ENCODE results near the gene UNC93B1.

UNC93B1 gene

DNA sequence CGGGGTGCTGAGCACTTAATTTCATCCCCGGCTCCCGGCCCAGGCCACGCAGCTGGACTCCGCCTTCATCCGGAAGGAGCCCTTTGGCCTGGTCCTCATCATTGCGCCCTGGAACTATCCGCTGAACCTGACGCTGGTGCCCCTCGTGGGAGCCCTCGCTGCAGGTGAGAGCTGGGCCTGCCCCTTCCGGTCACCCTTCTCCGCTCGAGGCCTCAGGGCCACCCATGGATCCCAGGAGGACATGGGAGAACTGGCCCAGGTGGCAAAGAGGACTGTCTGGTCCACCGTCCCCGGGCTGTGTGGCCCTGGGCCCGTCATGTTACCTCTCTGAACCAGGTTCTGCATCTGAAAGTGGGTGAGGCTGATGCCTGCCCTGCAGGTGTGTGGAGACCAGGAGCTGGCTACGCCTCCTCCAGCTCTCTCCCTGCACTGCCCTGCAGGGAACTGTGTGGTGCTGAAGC is 14.9 kb upstream of the UNC93B1 start:
- H3K4me1 ChIP-seq (ENCODE audit: control insufficient read depth, insufficient read depth, low read length, poor library complexity, severe bottlenecking) = peaks cover 9% of the 10 kb centered on the region
- H3K4me3 ChIP-seq (ENCODE audit: extremely low read depth, insufficient read depth, low read length, poor library complexity, severe bottlenecking) = no peak overlapping the region
- H3K9me3 ChIP-seq (ENCODE audit: control insufficient read depth, low read length) = no peaks in the 10 kb centered on the region
- no peak overlapping the region for H3K27ac ChIP-seq (ENCODE audit: low read depth, low read length, severe bottlenecking)
- WGBS, 2 experiments (ENCODE audit: insufficient coverage in 2 of 2) = 93 to 97% methylated on average over 16 to 17 of the region's 18 CpGs
- no peaks in the 10 kb centered on the region for H3K36me3 ChIP-seq (ENCODE audit: control insufficient read depth, insufficient read depth, low read length)

- H3K4me1 ChIP-seq (ENCODE audit: control insufficient read depth, insufficient read depth, low read length, poor library complexity, severe bottlenecking) = peaks cover 9% of the 10 kb centered on the region
- H3K4me3 ChIP-seq (ENCODE audit: extremely low read depth, insufficient read depth, low read length, poor library complexity, severe bottlenecking) = no peak overlapping the region
- 87 to 93% methylated on average over 21 to 26 of the region's 27 CpGs for WGBS, 2 experiments (ENCODE audit: insufficient coverage in 2 of 2)
- H3K36me3 ChIP-seq (ENCODE audit: control insufficient read depth, insufficient read depth, low read length) = no peaks in the 10 kb centered on the region
- H3K9me3 ChIP-seq (ENCODE audit: control insufficient read depth, low read length) = no peaks in the 10 kb centered on the region
- H3K27ac ChIP-seq (ENCODE audit: low read depth, low read length, severe bottlenecking) = no peak overlapping the region
These were observed 14.3 kb upstream of the UNC93B1 start for GRCh38 chr11:68017980-68018729.

GRCh38 chr11:68016904-68017817 is 13.3 kb upstream of the UNC93B1 start:
- H3K9me3 ChIP-seq (ENCODE audit: control insufficient read depth, low read length) = no peaks in the 10 kb centered on the region
- peaks cover 18% of the 10 kb centered on the region for H3K4me1 ChIP-seq (ENCODE audit: control insufficient read depth, insufficient read depth, low read length, poor library complexity, severe bottlenecking)
- WGBS, 2 experiments (ENCODE audit: insufficient coverage in 2 of 2) = 76 to 85% methylated on average over 15 to 16 of the region's 16 CpGs
- H3K4me3 ChIP-seq (ENCODE audit: extremely low read depth, insufficient read depth, low read length, poor library complexity, severe bottlenecking) = no peak overlapping the region
- H3K36me3 ChIP-seq (ENCODE audit: control insufficient read depth, insufficient read depth, low read length) = no peaks in the 10 kb centered on the region
- no peak overlapping the region for H3K27ac ChIP-seq (ENCODE audit: low read depth, low read length, severe bottlenecking)

- H3K27ac ChIP-seq (ENCODE audit: low read depth, low read length, severe bottlenecking) = no peak overlapping the region
- no peaks in the 10 kb centered on the region for H3K36me3 ChIP-seq (ENCODE audit: control insufficient read depth, insufficient read depth, low read length)
- WGBS, 2 experiments (ENCODE audit: insufficient coverage in 2 of 2) = 77 to 84% methylated on average over 12 to 13 of the region's 13 CpGs
- peaks cover 20% of the 10 kb centered on the region for H3K4me1 ChIP-seq (ENCODE audit: control insufficient read depth, insufficient read depth, low read length, poor library complexity, severe bottlenecking)
- no peak overlapping the region for H3K4me3 ChIP-seq (ENCODE audit: extremely low read depth, insufficient read depth, low read length, poor library complexity, severe bottlenecking)
- no peaks in the 10 kb centered on the region for H3K9me3 ChIP-seq (ENCODE audit: control insufficient read depth, low read length)
These were observed 12.4 kb upstream of the UNC93B1 start for GRCh38 chr11:68016161-68016903.

GRCh38 chr11:68015467-68015866 is 11.6 kb upstream of the UNC93B1 start:
- Histone ChIP-seq H3K27ac (ENCODE audit: low read depth, low read length, severe bottlenecking) (no peak overlapping the region), H3K4me1 (ENCODE audit: control insufficient read depth, insufficient read depth, low read length, poor library complexity, severe bottlenecking) (peaks cover 20% of the 10 kb centered on the region), H3K4me3 (ENCODE audit: extremely low read depth, insufficient read depth, low read length, poor library complexity, severe bottlenecking) (no peak overlapping the region), H3K9me3 (ENCODE audit: control insufficient read depth, low read length) (no peaks in the 10 kb centered on the region), H3K36me3 (ENCODE audit: control insufficient read depth, insufficient read depth, low read length) (no peaks in the 10 kb centered on the region)
- 94 to 96% methylated on average over 4 to 6 of the region's 8 CpGs for WGBS, 2 experiments (ENCODE audit: insufficient coverage in 2 of 2)

DNA sequence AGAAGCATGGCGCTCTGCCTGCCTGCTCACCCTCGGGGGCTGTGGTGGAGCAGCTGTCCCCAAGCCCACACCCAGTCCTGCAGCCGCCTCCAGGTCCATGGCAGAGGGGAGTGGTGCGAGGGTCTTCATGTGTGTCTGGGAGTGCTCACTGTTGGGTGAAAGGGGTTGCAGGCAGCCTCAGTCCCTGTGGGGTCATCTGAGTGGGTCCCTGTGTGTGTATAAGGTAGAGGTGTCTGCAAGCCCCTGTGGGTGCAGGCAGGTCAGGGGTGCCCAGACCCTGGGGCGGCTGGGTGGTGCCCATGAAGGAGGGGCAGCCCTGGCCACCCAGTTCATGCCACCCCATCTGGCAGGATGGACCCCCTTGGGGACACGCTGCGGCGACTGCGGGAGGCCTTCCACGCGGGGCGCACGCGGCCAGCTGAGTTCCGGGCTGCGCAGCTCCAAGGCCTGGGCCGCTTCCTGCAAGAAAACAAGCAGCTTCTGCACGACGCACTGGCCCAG is 11.1 kb upstream of the UNC93B1 start:
- no peaks in the 10 kb centered on the region for H3K9me3 ChIP-seq (ENCODE audit: control insufficient read depth, low read length)
- H3K36me3 ChIP-seq (ENCODE audit: control insufficient read depth, insufficient read depth, low read length) = no peaks in the 10 kb centered on the region
- no peak overlapping the region for H3K4me3 ChIP-seq (ENCODE audit: extremely low read depth, insufficient read depth, low read length, poor library complexity, severe bottlenecking)
- H3K27ac ChIP-seq (ENCODE audit: low read depth, low read length, severe bottlenecking) = no peak overlapping the region
- WGBS, 2 experiments (ENCODE audit: insufficient coverage in 2 of 2) = 91 to 96% methylated on average over 9 to 16 of the region's 19 CpGs
- peaks cover 21% of the 10 kb centered on the region for H3K4me1 ChIP-seq (ENCODE audit: control insufficient read depth, insufficient read depth, low read length, poor library complexity, severe bottlenecking)

DNA sequence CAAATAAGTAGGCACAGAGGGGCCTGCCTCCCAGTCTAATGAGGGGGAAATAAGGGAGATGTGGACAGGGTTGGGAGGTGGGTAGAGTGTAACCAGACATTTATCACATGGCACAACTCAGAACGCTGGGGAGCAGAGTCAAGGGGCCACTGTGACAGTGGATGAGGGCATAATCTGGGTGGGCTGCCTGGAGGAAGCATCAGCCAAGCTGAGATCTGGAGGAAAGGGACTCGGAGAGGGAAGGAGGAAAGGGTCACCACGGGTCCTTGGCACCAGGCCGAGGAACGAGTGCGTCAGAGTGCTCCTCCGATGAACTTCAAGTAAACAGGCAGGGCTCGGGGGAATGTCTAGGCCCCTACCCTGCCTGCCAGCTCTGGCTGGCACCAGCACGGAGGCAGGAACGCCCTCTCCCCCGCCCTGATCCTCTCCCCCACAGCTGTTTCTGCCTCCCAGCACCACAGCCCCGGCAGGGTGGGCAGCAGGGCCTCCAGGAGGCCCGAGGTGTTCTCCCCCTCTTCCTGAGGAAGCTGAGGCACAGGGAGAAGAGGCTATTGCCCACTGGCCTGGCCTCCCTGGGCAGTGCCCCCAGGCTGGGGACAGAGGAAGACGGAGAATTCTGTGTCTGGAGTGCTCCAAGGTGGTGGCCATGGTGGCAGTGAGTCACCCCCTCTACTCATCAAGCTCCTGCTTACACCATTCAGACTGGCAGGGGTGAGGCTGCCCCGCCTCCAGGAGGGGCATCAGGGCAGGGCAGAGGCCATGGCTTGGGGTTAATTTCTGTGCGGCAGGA is 10.5 kb upstream of the UNC93B1 start:
- Histone ChIP-seq H3K9me3 (ENCODE audit: control insufficient read depth, low read length) (peaks cover 2% of the 10 kb centered on the region), H3K36me3 (ENCODE audit: control insufficient read depth, insufficient read depth, low read length) (no peaks in the 10 kb centered on the region), H3K4me1 (ENCODE audit: control insufficient read depth, insufficient read depth, low read length, poor library complexity, severe bottlenecking) (peaks cover 21% of the 10 kb centered on the region), H3K4me3 (ENCODE audit: extremely low read depth, insufficient read depth, low read length, poor library complexity, severe bottlenecking) (no peak overlapping the region), H3K27ac (ENCODE audit: low read depth, low read length, severe bottlenecking) (no peak overlapping the region)
- 88 to 89% methylated on average over 12 to 13 of the region's 16 CpGs for WGBS, 2 experiments (ENCODE audit: insufficient coverage in 2 of 2)

DNA sequence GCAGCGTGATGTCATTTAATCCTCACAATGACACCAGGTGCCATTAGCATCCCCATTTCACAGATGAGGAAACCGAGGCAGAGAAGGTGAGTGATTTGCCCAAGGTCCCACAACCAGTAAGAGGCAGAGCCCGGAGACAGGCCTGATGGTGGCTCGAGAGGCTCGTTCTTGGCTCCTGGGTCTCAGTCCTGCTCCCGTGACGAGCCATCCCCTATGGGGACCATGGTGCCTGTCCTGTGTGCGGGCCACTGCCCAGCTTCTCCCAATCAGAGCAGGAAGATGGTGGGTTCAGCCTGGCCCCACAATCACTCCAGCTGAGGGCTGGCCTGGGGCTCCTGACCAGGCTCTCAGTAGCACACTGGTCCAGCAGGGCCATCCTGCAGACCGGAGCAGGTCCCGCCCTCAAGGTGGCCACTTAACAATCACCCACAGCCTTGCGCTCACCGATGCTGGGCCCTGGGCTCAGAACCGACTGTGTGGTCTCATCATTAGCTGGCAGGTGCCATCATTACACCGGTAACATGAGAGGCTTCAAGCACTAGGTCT is 9.8 kb upstream of the UNC93B1 start:
- Histone ChIP-seq H3K27ac (ENCODE audit: low read depth, low read length, severe bottlenecking) (peak overlapping the region; percentile 45), H3K9me3 (ENCODE audit: control insufficient read depth, low read length) (peaks cover 6% of the 10 kb centered on the region), H3K36me3 (ENCODE audit: control insufficient read depth, insufficient read depth, low read length) (no peaks in the 10 kb centered on the region), H3K4me3 (ENCODE audit: extremely low read depth, insufficient read depth, low read length, poor library complexity, severe bottlenecking) (no peak overlapping the region), H3K4me1 (ENCODE audit: control insufficient read depth, insufficient read depth, low read length, poor library complexity, severe bottlenecking) (peaks cover 21% of the 10 kb centered on the region)
- WGBS, 2 experiments (ENCODE audit: insufficient coverage in 2 of 2) = 93 to 95% methylated on average over 10 to 14 of the region's 14 CpGs

DNA sequence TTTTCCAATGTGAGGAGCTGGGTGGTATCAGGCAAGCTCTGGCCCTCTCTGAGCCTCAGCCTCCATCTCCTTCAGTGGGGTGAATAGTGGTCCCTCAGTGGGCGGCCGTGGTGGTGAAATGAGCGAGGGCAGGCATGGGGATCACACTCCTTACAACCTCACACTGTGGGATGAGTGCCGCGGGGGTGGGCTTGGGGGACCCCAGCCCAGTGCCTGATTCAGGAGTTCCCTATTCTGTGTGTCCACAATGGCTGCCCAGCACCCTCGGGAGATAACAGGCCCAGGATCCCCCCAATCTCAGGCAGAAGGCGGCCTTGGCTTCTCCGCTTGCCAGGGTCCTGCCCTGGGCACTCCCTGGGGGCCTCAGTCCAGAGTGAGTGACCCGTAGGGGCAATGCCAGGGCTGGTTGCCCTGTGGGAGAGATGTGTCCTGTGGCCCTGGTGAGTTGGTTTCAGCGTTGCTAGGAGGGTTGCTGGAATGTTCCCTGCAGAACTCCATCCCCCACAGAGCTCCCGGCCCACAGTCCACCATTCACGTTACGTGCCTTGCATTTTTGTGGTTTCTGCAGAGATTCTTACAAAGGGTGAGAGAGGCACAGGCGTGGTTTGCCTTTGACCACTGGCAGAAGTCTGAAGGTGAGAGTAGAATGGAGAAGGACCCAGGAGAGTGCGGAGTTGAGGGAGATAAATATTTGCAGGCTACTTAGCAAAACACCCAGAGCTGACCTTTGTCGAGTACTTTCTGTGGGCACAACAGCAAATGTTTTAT is 9.1 kb upstream of the UNC93B1 start:
- Histone ChIP-seq H3K4me1 (ENCODE audit: control insufficient read depth, insufficient read depth, low read length, poor library complexity, severe bottlenecking) (peaks cover 21% of the 10 kb centered on the region), H3K27ac (ENCODE audit: low read depth, low read length, severe bottlenecking) (peak overlapping the region; percentile 45), H3K9me3 (ENCODE audit: control insufficient read depth, low read length) (peaks cover 6% of the 10 kb centered on the region), H3K4me3 (ENCODE audit: extremely low read depth, insufficient read depth, low read length, poor library complexity, severe bottlenecking) (no peak overlapping the region), H3K36me3 (ENCODE audit: control insufficient read depth, insufficient read depth, low read length) (no peaks in the 10 kb centered on the region)
- WGBS, 2 experiments (ENCODE audit: insufficient coverage in 2 of 2) = 72 to 87% methylated on average over 10 to 13 of the region's 16 CpGs
